Stimulated activated CD4-positive, alpha-beta T cell treated with anti-CD3 and anti-CD28 coated beads, Interleukin-1b, Interleukin-23, amount 100 ng/mL, for 1 hour (primary cell): ENCODE measurements around the gene RNF8.
A peak's percentile ranks its signal among the peaks of the same experiment; 100 is the strongest.
"Not testable (repeated sequence)": the region's sequence is repeated elsewhere in the genome, so short reads cannot be mapped to it uniquely, and the experiment has no call there.

Source experiments
- DNase-seq, 2 donors: peaks; one replicate each; pipeline ENCODE4 v3.0.0-alpha.2; 2020; ENCODE audit warnings: low read depth in 2 of 2

Gene RNF8

DNA sequence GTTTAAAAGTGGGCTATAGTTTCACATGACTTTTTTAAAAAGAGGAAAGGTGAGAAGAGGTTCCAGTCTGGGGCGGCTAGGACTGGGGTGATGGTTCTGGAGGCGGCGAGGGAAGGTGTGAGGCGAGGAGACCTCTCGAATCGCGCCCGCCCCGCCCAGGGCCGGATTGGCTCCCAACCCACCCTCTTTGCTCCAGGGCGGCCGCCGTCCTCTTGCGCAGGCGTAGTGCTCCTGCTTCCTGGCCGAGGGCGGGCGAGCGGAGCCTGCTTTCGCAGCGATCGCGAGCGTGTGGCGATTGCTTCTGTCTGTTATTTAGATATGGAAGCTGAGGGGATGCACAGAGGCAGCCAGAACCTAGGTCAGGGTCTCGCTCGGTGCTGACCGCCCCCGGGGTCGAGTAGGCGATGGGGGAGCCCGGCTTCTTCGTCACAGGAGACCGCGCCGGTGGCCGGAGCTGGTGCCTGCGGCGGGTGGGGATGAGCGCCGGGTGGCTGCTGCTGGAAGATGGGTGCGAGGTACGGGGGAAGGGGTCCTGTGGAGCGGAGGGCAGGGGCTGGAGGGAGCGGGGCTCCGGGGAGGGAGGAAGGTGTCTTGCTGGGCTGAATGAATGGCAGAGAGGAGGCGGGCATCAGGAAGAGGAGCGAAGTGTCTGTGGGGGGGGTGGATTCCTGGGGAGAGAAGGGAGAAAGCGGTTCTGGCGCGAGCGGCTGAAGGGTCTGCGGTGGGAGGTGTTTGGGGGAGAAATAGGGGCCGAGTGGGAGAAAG, at the start of gene RNF8:
TSS of gene RNF8 (plus strand) at position 223 of the 765 bp plus-strand sequence. CDS start at position 405, 182 bp downstream.
- DNase-seq, result peak; percentile 73 to 77

- DNase-seq, result no peak
Observed at GRCh38 chr6:37304766-37305165, 49.0 kb upstream of the RNF8 start.

GRCh38 chr6:37305841-37306425, 47.9 kb upstream of the RNF8 start:
- DNase-seq, result no peak

DNA sequence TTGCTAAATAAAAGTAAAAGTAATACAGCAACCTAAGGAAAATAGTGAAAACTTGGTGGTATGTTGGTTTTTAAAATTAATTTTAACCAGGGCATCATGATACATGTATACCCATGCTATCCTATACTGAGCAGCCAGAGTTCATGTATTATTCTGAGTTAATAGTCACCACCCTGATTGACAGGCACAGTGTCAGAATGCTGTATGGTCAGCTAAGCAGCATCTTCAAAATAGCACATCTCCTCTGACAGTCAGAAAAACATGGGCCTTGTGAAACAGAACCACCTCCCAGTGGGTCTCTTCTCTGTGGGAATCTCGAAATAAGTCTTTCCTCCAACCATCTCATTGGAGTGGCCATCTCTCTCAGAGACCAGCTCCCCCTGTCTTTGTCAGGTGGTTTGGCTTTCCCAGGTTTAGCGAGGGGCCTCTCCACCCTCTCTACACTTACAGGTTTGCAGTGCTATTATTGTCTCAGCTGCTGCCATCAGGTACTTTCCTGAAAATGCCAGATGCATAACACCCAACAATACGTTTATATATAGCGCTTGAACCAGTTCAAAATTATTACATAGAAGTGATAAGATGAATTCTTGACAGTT, 47.1 kb upstream of the RNF8 start:
- DNase-seq, result no peak

DNA sequence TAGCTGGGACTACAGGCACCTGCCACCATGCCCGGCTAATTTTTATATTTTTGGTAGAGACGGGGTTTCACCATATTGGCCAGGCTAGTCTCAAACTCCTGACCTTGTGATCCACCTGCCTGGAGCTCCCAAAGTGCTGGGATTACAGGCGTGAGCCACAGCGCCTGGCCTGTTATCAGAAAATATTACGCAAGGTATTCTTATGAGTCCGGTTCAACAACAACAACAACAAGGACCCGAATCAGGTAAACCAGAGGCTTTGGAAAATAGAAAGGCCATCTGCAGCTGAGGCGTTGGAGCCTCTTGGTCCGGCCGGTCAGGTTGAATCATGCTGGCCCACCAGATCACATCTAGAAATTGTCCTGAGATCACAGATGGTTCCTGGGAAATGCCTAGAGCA, 46.3 kb upstream of the RNF8 start:
- not testable (repeated sequence) for DNase-seq

GRCh38 chr6:37308069-37308815, 45.5 kb upstream of the RNF8 start:
- DNase-seq, result no peak

- DNase-seq, result no peak
Observed at GRCh38 chr6:37309046-37309445, 44.7 kb upstream of the RNF8 start.

- DNase-seq, result no peak
Observed at GRCh38 chr6:37309692-37310091, 44.1 kb upstream of the RNF8 start.

GRCh38 chr6:37310966-37311365, 42.8 kb upstream of the RNF8 start:
- DNase-seq, result no peak

DNA sequence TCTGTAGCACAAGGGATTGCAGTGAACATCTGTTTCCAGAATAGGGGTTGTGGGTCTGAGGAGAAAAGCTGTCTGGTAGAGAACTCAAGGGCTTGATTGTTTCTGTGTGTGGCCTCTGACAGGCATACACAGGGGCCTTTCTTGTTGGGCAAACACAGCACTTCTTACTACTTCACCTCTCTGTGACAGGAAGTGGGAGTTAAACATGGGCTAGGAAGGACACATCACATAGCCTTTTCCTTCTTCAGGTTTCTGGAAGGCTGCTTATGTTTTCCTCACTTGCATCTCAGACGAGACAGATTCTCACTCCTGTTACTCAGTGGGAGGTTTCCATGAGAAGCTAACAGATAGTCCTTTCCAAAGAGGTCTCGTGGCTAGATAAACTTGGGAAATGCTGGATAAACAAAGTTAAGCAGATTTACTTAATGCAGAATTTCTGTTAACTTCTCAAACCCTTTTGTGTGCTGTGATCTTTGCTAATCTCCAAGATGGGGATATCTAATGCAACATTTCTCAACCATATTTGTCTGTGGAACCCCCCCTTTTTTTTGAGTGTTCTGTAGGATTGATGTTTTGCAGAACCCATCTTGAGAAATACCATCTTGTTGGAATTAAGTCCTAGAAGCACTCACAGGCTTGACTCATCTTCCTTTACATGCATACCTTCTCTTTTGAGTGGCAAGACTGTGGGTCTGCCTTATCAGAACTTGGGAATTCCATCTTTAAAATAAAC, 41.9 kb upstream of the RNF8 start:
- DNase-seq, result no peak

GRCh38 chr6:37313723-37314486, 39.9 kb upstream of the RNF8 start:
- DNase-seq, result no peak

- no peak for DNase-seq
Observed at GRCh38 chr6:37314487-37315156, 39.2 kb upstream of the RNF8 start.

- no peak for DNase-seq
Observed at GRCh38 chr6:37315157-37315515, 38.6 kb upstream of the RNF8 start.

- DNase-seq, result no peak
Observed at GRCh38 chr6:37316071-37316470, 37.7 kb upstream of the RNF8 start.

GRCh38 chr6:37317312-37318038, 36.3 kb upstream of the RNF8 start:
- DNase-seq, result no peak

DNA sequence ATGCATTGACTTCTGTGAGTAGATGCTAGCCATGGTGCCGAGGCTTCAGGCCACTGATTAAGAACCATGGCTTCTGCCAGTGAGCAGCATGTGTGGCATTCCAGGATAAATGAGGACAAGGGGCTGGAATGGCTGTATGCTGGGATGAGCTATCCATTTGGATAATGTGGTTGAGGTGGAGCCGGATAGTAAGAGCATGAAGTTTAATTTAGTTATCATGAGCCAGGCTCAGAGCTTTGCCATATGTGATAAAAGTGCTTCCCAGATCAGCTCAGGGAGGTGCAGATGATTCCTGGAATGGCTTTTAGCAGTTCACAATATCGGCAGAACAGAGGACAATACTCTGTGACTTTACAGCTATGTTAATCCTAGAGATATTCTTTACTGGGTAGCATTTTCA, 34.6 kb upstream of the RNF8 start:
- no peak for DNase-seq

DNA sequence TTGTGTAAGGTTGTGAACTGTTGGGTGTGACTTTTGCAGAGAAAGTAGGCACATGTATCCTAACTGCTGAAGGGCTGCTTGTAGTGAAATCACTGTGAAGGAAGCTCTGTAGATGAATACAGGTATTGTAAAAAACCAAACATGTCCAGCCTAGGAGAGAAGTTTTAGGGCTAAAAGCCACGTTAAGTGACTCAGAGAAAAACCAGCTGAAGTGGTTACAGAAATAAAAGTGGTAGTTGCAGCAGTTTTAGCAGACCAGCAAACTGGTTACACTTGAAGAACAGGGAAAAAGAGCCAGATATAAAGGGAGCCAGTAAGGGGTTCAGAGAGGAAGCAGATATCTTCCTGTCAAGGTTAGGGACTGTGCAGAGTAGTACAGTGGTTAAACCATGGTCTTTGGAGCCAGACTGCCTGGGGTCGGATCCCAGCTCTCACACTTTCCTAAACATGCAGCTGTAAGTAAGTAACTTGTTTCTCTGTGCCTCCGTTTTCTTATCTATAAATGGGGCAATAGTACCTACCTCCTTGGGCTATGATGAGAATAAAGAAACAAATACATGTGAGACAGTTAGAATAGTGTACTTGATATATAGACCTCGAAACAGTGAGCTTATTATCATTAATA, 33.8 kb upstream of the RNF8 start:
- no peak for DNase-seq

DNA sequence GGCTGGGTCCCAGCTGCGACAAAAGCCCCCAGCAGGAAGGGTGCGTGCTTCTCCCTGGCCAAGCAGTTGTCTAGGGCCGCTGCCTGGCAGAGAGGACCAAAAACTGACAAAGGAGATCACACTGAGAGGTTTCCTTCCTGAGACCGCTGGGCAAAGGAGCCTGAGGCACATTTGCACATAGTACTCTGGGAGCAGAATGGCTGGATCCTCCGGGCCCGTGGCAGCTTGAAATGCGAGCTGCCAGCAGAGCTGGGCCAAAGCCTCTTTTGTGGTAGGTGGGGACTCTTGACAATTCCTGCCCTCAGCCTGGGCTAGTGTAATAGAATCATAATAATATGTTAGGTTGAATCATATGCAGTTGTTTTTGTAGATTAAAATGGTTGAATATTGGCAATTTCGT, 33.1 kb upstream of the RNF8 start:
- DNase-seq, result no peak

GRCh38 chr6:37321101-37321500, 32.7 kb upstream of the RNF8 start:
- no peak for DNase-seq
